ENCODE results near the gene HSPE1.

HSPE1 gene

GRCh38 chr2:197502201-197502600 is 2.0 kb downstream of the HSPE1 start:
- no peak for TF ChIP-seq CTCF (IDR thresholded peaks at IDR 0.05)

- TF ChIP-seq CTCF (IDR thresholded peaks at IDR 0.05): no peak
These were observed 2.5 kb downstream of the HSPE1 start for GRCh38 chr2:197502685-197503084.

GRCh38 chr2:197504000-197504399 is 3.8 kb downstream of the HSPE1 start:
- TF ChIP-seq CTCF (IDR thresholded peaks at IDR 0.05): no peak

GRCh38 chr2:197504512-197504911 is 4.3 kb downstream of the HSPE1 start:
- TF ChIP-seq CTCF (IDR thresholded peaks at IDR 0.05): no peak

GRCh38 chr2:197506658-197507057 is 6.5 kb downstream of the HSPE1 start:
- TF ChIP-seq CTCF (IDR thresholded peaks at IDR 0.05): no peak

GRCh38 chr2:197513915-197514314 is 13.7 kb downstream of the HSPE1 start:
- TF ChIP-seq CTCF (IDR thresholded peaks at IDR 0.05): no peak

GRCh38 chr2:197514754-197515153 is 14.6 kb downstream of the HSPE1 start:
- TF ChIP-seq CTCF (IDR thresholded peaks at IDR 0.05): no peak

GRCh38 chr2:197515315-197515738 is 15.1 kb downstream of the HSPE1 start:
- TF ChIP-seq CTCF (IDR thresholded peaks at IDR 0.05): no peak
